GM12892 (cell line): Measurements from ENCODE around the gene GPT2.

Experiments
- POLR2A ChIP-seq: IDR thresholded peaks from 2 replicates; pipeline ENCODE4 v1.6.1; 2011; ENCODE audit warnings: low read depth, low read length, control low read depth
- TAF1 ChIP-seq: IDR thresholded peaks from 2 replicates; pipeline ENCODE4 v1.6.1; 2011; ENCODE audit warnings: low read depth, mild to moderate bottlenecking, control low read depth, low read length, borderline replicate concordance

GRCh38 chr16:46954562-46954961, 70.4 kb downstream of the GPT2 start:
- TF ChIP-seq POLR2A (no peak; the same call in 1 of the 2 replicates), TAF1 (no peak)
